Measurements from ENCODE around the gene FAM193B.
A peak's percentile ranks its signal among the peaks of the same experiment; 100 is the strongest.

The FAM193B gene

DNA sequence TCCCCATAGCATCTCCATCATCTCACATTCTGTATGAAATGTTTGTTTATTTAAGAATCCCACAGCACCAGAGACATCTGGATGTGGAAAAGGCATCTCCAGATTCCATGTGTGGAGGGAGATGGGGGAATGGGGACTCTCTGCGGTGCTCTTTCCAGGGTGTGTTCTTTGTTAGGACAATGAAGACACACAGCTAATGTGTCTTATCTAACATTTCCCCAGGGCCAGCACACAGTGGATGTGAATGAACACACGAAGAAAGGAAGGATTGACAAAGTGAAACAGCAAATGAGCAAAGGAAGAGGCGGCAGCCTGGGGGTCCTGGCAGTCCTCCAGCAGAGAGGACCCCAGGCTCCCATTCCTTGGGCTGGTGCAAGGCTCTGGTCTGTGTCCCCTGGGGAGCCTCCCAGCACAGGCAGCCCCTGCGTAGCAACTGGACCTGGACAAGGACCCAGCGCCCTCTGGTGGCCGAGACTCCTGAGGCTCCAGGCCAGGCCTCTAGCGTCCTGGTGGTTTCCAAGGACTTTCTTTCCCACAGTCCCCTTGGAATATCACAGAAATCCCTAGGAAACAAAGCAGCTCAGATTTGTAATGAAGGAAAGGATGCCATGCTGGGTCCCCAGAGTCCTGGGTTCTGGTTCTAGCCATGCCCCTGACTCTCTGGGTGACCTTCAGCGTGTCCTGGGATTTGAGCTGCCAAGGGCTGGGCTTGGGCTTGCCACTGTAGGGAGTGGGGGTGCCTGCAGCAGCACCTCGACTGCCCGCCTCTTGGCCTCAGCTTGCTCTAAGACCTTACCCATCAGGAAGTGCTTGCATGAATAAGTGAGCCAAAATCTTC lies 53.5 kb downstream of the FAM193B start:
- DNase-seq (ENCODE audit: low read depth) = peak; percentile 75

- no peak for DNase-seq (ENCODE audit: low read depth)
These were observed 54.5 kb downstream of the FAM193B start for GRCh38 chr5:177499842-177500241.

DNA sequence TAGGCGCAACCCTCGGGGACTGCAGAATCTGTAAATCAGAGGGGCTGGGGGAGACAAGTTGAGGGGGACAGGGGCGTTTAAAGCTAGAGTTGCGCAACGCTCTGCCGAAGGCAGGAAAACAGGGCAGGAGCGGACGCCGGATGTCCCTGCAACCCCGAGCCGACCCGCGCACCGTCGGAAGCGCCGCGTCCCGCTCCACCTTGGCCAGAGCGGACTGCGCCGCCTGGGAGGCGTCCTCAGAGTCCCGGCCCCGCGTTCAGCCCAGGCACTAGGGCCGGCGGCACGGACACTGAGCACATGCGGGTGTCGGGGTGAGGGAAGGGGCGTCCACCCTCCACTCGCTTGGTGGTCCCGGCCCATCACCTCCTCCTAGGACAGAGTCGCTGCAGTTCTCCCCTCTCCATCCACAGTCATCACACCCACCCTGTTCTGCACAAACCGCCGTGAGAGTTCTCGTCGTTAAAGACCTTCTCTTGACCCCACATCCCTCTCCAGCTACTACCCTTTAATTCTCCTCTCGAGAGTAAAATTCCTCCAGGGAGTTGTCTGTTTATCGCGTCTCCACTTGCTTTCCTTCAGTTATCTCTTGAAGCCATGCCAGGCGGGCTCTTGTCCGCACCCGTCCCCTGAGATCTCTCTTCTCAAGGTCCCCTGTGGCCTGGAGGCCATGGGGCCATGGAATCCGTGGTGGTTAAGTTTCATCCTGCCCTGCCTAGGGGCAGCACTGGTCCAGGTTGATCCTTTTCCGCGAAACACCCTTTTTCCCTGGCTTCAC lies 56.2 kb downstream of the FAM193B start:
- DNase-seq (ENCODE audit: low read depth) = no peak

DNA sequence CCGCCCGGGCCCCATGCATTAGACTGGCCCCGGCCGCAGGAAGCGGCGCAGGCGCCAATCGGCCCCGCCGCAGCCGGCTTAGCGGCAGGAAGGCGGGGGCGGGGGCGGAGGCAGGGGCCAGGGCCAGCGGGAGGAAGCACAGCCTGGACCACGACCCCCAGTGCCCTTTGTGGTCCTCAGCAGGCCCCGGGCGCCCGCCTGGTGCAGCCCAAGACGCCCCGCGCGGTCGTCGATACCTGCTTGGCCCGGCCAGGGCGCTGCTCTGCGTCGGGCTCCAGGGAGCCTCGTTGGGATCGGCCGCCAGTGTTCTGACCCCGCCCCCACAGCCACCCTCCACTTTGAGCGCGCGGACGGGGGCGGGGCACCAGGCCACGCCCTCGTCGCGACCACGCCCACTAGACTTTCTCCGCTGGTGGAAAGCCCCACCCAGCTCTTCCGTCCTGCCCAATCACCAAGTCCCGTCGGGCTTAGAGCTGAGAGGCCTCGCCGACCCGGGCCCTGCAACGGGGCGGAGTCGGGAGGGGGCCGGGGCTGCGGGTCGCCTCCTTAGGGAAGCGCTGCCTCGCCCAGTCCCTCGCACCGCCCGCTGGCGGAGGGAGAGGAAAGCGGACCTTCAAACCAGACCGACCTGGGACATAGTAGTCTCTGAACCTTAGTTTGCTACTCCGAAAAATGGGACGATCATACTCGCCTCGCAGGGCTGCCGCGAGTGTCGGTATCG lies 56.9 kb downstream of the FAM193B start, which contains the start of gene PDLIM7:
TSS of gene PDLIM7 (minus strand) at position 313 of the 721 bp plus-strand sequence. CDS start 1,092 bp downstream, outside the sequence.
- DNase-seq (ENCODE audit: low read depth) = peak; percentile 93

- DNase-seq (ENCODE audit: low read depth) = no peak
These were observed 57.6 kb downstream of the FAM193B start for GRCh38 chr5:177496727-177497291.

- DNase-seq (ENCODE audit: low read depth) = no peak
These were observed 58.2 kb downstream of the FAM193B start for GRCh38 chr5:177496070-177496726.

- no peak for DNase-seq (ENCODE audit: low read depth)
These were observed 58.9 kb downstream of the FAM193B start for GRCh38 chr5:177495243-177496060.

DNA sequence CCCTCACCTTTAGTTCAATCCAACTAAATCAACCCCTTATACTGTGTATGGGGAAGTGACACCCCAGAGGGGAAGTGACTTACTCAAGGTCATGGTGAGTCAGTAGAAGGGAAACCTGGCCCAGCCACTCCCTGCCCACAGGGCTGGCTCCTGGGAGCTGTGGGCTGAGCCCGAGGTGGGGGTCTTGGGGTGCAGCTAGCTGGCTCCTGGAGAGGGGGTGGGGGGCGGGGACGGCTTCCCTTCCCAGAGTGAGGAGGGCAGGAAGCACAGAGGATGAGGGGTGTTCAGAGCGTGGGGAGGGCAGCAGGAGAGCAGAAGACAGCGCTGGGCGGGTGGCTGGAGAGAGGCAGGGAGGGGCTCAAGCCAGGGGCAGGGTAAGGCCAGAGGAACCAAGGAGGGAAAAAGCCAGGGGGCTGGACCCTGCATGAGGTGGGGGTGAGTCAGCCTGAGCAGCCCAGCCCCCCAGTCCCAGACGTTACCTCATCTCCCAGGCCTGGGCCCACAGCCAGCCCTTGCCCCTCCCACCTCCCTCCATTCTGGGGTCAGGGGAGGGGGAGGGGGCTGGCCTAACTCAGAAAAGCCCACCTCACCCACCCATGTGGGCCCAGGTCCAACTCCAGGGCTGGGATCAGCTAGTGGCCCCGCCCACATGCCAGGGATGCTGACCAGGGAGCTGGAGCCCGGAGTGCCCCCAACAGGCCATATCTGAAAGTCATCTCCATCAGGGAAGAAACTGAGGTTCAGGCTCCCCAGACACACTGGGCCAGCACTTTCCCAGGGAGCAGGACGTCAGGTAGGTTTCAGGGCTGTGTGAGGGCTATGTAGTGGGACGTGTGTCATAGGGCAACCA lies 59.8 kb downstream of the FAM193B start:
- no peak for DNase-seq (ENCODE audit: low read depth)

DNA sequence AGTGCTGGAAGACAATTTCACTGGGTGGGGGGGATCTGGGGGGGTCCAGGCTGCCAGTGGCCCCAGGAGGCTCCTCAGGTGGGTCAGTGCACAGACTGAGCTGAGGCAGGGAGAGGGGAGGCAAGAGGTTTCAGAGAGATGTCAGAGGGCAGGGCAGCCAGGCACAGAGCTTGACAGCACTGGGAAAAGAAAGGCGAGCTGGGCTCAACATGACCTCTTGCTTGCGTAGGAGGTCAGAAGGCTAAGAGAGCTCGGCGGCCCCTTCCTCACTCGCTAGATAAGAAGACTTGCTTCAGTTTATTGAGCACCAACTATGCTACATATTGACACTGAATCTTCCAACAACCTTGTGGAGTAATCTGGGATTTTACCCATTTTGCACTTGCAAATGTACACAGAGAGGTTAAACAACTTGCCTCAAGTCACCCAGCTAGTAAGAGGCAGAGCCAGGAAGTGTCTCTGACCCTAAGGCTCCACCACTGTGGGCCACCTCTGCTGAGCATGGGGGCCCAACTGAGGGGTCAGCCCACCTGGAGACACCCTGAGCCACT lies 60.5 kb downstream of the FAM193B start:
- no peak for DNase-seq (ENCODE audit: low read depth)

DNA sequence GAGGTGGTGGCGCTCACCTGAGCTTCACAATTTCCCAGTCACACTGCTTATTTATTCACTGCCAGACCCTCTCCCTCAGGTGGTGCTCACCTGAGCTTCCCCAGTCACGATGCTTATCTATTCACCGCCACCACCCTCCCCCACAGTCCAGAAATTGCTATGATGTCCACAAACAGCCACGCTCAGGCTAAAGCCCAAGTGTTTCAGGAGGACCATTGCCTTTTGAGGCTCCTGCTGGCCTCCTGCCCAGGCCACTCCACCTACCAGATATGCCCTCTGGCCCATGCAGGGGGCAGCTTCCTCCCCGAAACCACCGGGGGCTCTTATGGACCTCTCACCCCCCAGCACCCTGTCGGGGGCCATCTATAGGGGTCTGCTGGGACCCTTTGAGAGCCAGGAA lies 61.5 kb downstream of the FAM193B start:
- no peak for DNase-seq (ENCODE audit: low read depth)

GRCh38 chr5:177491983-177492746 lies 62.2 kb downstream of the FAM193B start:
- no peak for DNase-seq (ENCODE audit: low read depth)

- DNase-seq (ENCODE audit: low read depth) = no peak
These were observed 62.9 kb downstream of the FAM193B start for GRCh38 chr5:177491429-177491945.

- no peak for DNase-seq (ENCODE audit: low read depth)
These were observed 63.4 kb downstream of the FAM193B start for GRCh38 chr5:177490992-177491391.

DNA sequence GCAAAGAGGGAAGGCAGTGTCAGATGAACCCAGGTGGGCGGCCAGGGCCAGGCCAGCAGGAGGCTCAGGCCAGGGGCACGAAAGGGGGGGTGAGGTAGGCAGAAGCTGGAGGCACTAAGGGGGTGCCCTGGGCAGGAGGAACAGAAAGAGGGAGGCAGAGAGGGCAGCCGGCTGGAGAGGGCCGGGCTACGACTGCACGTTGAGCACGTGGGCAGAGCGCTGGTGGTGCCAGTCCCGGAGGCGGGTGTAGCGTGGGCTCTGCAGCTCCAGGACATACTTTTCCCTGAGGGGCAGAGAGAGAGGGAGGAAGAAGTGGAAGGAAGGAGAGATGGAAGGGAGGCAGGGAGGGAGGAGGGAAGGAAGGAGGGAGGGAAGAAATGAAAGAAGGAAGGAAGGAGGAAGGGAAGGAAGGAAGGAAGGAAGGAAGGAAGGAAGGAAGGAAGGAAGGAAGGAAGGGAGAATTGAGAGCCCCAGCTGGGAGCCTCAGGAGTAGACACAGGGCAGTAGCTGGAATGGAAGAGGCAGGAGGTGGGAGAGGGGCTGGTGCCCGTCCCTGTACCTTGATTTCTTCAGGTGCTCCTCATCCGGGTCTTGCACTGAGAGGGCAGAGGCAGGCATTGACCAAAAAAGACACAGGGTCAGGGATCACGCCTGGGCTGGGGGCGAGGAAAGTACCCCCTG lies 63.9 kb downstream of the FAM193B start:
- DNase-seq (ENCODE audit: low read depth) = no peak

DNA sequence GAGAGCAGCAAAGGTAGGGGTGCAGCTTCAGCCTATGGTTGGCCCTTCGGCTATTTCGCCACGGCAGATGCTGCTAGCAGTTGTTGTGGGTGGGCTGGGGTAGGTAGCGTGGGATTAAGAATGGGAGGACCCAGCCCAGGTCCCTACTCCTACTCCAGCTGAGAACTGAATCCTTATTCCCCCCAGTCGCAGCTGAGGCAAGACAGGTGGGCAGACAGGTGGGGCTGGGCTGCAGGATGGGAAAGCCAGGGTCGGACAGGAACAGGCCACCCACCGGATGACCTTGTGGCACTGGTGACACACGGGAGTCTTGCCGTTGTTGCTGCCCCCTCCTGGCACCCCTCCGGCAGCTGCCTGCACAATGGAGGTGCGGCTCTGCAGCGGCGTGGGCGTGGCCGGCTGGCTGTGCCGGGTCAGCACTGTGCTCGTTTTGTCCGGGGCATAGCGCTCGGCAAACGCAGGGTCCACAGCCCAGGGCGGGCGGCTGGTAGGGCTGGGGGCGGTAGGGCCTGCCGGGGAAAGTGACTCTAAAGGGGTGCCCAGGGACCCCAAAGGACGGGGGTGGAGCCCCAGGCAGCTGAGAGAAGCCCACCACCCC lies 65.1 kb downstream of the FAM193B start:
- DNase-seq (ENCODE audit: low read depth) = no peak

DNA sequence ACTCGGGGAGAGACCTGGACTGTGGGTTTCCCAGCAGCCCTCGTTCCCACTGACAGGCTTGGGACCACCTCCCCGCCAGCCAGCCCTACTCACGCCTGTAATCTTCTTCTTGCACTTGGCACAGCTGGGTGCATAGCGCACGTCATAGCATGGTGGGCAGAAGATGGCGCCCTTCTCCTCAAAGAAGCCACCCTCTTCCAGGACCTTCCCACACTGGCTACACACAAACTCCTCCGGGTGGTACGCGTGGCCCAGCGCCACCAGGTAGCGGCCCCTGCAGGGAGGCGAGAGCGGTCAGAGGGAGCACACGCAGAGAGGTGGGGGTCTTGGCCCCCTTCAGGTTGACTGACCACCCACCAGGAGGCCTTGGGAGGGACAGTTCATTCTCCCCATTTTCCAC lies 66.4 kb downstream of the FAM193B start:
- DNase-seq (ENCODE audit: low read depth) = no peak

DNA sequence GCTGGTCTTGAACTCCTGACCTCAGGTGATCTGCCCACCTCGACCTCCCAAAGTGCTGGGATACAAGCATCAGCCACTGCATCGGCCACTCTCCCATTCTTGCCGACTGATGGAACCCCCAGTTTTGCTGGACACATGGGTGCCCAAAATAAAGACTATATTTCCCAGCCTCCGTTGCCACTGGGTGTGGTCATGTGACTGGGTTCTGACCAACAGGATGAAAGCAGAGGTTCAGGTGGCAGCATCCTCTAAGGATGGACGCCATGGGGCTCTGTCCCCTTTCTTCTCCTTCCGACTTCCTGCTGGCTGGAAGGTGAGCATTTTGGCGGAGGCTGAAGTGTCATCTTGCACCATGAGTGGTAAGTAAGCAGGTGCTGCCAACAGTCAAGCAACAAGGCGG lies 67.2 kb downstream of the FAM193B start:
- DNase-seq (ENCODE audit: low read depth) = no peak
